Osteoblast (primary cell): ENCODE results near the gene CFAP410. TPM values are rescaled to one million over a fixed set of nuclear protein-coding genes. Genes with fewer than 3 reads are reported as not detected.
A peak's percentile ranks its signal among the peaks of the same experiment; 100 is the strongest.
"Not testable (repeated sequence)": the region's sequence is repeated elsewhere in the genome, so short reads cannot be mapped to it uniquely, and the experiment has no call there.

Source experiments
- DNase-seq: peaks from one replicate; pipeline ENCODE4 v3.0.0; 2011; ENCODE audit warnings: low spot score, mixed read lengths; ENCODE audit not compliant: insufficient read length; ENCODE audit errors: missing footprints
- H2AFZ ChIP-seq: 2 replicates; pipeline ENCODE4 v1.6.0; 2011; ENCODE audit warnings: mild to moderate bottlenecking, low read length
- H3K27ac ChIP-seq: 2 replicates; pipeline ENCODE4 v1.5.1; 2011; ENCODE audit warnings: mild to moderate bottlenecking, low read depth, low read length, moderate library complexity
- H3K27me3 ChIP-seq: 2 replicates; pipeline ENCODE4 v1.6.0; 2012; ENCODE audit warnings: mild to moderate bottlenecking, control low read depth, inconsistent platforms, low read length, moderate library complexity; ENCODE audit not compliant: insufficient read depth
- H3K36me3 ChIP-seq: 2 replicates; pipeline ENCODE4 v1.5.1; 2011; ENCODE audit warnings: mild to moderate bottlenecking, low read length, control low read depth, moderate library complexity; ENCODE audit not compliant: insufficient read depth
- H3K4me1 ChIP-seq: 2 replicates; pipeline ENCODE4 v1.5.1; 2011; ENCODE audit warnings: mild to moderate bottlenecking, low read length, control low read depth, moderate library complexity; ENCODE audit not compliant: insufficient read depth
- H3K4me2 ChIP-seq: 2 replicates; pipeline ENCODE4 v1.6.0; 2011; ENCODE audit warnings: mild to moderate bottlenecking, low read length; ENCODE audit not compliant: insufficient read depth
- H3K4me3 ChIP-seq: fragments of 200-600 bp; sonication (generic); 3 replicates; pipeline ENCODE4 v1.5.1; 2012; ENCODE audit warnings: mild to moderate bottlenecking, low read length, inconsistent platforms; ENCODE audit not compliant: insufficient read depth
- H3K79me2 ChIP-seq: 2 replicates; pipeline ENCODE4 v1.6.0; 2012; ENCODE audit warnings: mild to moderate bottlenecking, low read length, control low read depth, inconsistent platforms; ENCODE audit not compliant: insufficient read depth
- H3K9me3 ChIP-seq: 2 replicates; pipeline ENCODE4 v1.5.1; 2011; ENCODE audit warnings: low read depth, low read length, control low read depth
- H4K20me1 ChIP-seq: 2 replicates; pipeline ENCODE4 v1.6.0; 2012; ENCODE audit warnings: mild to moderate bottlenecking, low read length, control low read depth; ENCODE audit not compliant: insufficient read depth
- CTCF ChIP-seq: IDR thresholded peaks from 2 replicates; pipeline ENCODE4 v1.5.1; 2011; ENCODE audit warnings: mild to moderate bottlenecking, low read depth, low read length, moderate library complexity; ENCODE audit errors: extremely low read depth
- total RNA-seq: library from RNA; depleted of rRNA; stranded (reverse); fragments of >200 nt; gene quantifications from 2 replicates; pipeline ENCODE4 v1.2.3, GENCODE V29; 2012

CFAP410 gene
- total RNA-seq, 1 donor, result 14.5 TPM

DNA sequence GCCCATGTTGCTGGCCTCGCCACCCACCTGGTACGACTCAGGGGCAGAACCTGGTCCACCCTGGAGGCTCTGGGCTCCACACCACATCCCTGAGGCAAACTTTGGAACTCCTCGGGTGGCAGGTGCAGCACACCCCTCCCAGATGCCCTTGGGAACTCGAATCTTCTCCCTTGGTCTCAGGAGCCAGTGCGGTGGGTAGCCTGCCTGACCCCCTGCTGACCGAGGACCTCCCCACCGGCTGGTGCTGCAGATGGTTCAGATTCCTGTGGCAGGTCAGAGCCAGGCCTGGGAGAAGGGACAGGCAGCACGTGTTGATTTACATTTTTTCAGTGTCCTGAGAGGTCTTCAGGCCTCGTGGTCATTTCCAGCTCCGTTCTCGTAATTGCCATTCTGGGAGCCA, 6.3 kb upstream of the CFAP410 start:
- no peaks in the 10 kb centered on the region for H3K79me2 ChIP-seq
- peaks cover 12% of the 10 kb centered on the region for H3K27me3 ChIP-seq
- H3K4me1 ChIP-seq, result no peaks in the 10 kb centered on the region
- TF ChIP-seq CTCF, result no peak
- peak; percentile 71 for DNase-seq
- no peak overlapping the region for H3K4me3 ChIP-seq
- H2AFZ ChIP-seq, result no peak overlapping the region
- no peaks in the 10 kb centered on the region for H4K20me1 ChIP-seq
- no peak overlapping the region for H3K27ac ChIP-seq
- no peaks in the 10 kb centered on the region for H3K36me3 ChIP-seq
- H3K4me2 ChIP-seq, result no peak overlapping the region
- H3K9me3 ChIP-seq, result no peaks in the 10 kb centered on the region

GRCh38 chr21:44344541-44345183, 5.5 kb upstream of the CFAP410 start:
- no peak overlapping the region for H3K4me2 ChIP-seq
- TF ChIP-seq CTCF, result no peak
- peaks cover 12% of the 10 kb centered on the region for H3K27me3 ChIP-seq
- H3K79me2 ChIP-seq, result no peaks in the 10 kb centered on the region
- peak; percentile 29 for DNase-seq
- H3K4me3 ChIP-seq, result no peak overlapping the region
- H3K4me1 ChIP-seq, result peaks cover 4% of the 10 kb centered on the region
- H3K27ac ChIP-seq, result no peak overlapping the region
- no peaks in the 10 kb centered on the region for H4K20me1 ChIP-seq
- no peaks in the 10 kb centered on the region for H3K36me3 ChIP-seq
- no peak overlapping the region for H2AFZ ChIP-seq
- no peaks in the 10 kb centered on the region for H3K9me3 ChIP-seq

GRCh38 chr21:44342981-44343380, 3.8 kb upstream of the CFAP410 start:
- H3K79me2 ChIP-seq, H4K20me1 ChIP-seq, H3K27ac ChIP-seq, H3K9me3 ChIP-seq, H2AFZ ChIP-seq, H3K4me3 ChIP-seq, H3K27me3 ChIP-seq, H3K4me2 ChIP-seq, H3K36me3 ChIP-seq: not testable (repeated sequence)
- H3K4me1 ChIP-seq, result peaks cover 11% of the 10 kb centered on the region
- DNase-seq, result peak; percentile 32

DNA sequence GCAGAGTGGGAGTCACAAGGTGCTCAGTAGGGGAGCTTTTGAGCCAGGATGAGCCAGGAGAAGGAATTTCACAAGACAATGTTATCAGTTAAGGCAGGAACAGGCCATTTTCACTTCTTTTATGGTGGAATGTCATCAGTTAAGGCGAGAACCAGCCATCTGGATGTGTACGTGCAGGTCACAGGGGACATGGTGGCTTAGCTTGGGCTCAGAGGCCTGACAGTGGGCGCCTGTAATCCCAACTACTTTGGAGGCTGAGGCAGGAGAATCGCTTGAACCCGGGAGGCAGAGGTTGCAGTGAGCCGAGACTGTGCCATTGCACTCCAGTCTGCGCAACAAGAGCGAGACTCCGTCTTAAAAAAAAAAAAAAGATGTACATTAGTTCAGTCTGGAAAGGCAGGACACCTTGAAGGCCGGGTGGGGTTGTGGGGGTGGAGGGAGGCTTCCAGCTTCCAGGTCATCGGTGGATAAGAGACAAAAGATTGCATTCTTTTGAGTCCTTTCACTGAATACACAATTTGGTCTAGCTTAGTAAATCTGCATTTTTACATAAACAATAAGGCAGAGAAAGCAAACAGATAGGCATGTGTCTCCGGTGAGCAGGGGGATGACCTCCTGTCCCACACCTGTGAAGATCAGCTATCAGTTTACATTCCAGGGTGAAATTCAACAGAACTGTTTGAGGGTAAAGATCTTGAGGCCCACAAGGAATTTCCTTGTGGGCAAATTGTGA, 2.7 kb upstream of the CFAP410 start:
- not testable (repeated sequence) for H4K20me1 ChIP-seq, H2AFZ ChIP-seq, H3K4me3 ChIP-seq, H3K79me2 ChIP-seq, H3K36me3 ChIP-seq, H3K27me3 ChIP-seq, H3K9me3 ChIP-seq, H3K4me2 ChIP-seq, DNase-seq, H3K27ac ChIP-seq
- peaks cover 13% of the 10 kb centered on the region for H3K4me1 ChIP-seq
